ENCODE data around the gene INPP4B.

The INPP4B gene

DNA sequence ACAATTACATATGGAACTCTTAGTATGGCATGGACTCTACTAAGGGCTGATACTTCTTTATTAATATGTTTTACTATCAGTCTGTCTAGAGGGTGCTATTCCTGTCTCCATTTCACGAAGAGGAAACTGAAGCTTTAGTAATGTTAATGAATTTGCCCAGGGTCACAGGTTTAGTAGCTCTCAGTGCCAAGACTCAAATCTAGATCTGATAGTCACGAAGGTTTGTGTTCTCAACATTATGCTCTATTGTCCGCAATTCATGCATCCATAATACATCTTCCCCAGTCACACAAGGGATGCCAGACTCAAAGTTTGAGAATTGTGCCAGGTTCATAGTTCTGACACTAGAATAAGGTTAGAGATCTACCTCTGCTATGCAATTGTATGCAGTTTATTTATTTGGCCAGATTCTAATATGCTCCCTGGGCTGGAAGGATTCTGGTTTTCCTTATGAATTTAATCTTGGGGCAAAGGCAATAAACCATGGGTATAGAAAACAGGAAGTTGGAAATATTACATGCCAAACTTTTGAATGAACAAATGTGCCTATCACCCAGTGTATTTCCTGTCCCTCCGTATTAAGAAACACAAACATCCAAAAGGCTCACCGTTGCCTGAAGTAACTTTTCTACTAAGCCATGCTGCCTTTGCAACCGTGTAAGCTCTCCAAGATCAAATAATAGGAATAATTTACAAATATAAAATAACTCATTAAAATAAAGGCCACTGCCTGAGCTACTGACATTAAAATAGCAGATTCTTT, 478.5 kb downstream of the INPP4B start:
- DNase-seq, result no peak

DNA sequence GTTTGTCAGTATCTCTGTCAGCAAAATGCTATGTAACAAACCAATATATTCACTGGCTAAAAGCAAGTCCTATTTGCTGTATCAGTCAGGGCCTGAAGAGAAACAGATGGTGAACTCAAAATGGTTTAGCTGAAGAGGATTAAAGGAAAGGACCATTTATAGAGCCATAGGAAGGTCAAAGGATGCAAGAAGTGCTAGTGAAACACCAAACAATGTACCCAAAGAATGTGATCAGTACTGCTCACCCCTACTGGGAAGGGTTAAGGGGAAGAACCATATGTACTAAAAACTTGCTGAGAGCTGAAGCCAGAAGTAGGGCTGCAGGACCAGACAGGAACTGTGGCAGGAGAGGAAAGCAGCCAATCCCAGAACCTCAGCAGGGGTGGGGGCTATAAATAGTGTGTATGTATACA, 479.3 kb downstream of the INPP4B start:
- DNase-seq, result no peak

DNA sequence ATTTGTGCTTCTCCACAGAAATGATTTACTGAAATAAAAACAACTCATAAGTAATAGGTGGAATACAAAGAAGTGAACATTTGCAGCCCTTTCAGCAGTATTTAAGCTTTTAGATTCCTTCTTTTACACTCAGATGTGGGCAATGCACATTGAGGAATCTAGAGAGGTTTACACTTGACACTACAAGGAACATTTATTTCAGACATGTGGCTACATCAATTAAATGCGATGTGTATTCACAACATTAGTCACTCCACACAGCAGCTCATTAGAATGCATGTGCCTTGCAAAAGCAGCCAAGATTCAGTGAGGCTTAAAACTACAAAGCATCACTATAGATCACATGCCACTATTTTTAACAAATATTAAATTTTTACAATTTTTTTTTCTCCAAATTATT, 480.7 kb downstream of the INPP4B start:
- no peak for DNase-seq

DNA sequence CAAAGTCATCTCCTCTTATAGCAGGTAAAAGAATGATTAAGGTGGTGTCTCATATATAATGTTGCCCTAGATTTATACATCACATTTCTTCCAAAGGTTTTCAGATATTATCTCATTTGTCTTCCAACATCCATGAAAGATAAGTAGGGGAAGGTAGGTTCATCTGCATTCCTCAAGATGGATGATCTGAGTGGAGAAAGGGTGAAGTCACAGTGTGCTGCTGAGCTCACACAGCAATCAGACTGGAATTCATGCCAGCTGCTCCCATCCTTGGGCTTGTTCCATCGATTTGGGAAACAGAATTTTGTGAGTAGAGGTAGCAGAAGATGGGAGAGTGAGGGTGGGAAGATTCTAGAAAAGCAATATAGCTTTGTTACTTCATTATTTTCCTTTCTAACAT, 482.4 kb downstream of the INPP4B start:
- DNase-seq, result no peak

DNA sequence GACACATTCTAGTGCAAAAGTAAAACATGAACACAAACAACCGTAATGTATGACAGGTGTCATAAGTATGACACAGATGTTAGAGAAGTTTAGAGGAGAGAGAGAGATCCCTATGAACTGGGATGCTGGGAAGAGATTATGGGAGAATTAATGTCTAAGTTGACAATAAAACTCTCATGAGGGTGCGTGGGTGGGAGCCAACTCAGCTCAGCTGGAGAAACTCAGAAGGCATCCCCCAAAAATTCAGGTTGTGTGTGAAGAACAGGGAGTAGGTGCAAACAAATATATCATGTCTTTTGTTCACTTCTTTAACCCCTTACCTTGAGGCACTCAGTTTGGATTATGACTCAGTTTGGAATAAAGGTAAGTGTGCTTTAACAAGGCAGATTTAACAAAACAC, 484.1 kb downstream of the INPP4B start:
- no peak for DNase-seq

DNA sequence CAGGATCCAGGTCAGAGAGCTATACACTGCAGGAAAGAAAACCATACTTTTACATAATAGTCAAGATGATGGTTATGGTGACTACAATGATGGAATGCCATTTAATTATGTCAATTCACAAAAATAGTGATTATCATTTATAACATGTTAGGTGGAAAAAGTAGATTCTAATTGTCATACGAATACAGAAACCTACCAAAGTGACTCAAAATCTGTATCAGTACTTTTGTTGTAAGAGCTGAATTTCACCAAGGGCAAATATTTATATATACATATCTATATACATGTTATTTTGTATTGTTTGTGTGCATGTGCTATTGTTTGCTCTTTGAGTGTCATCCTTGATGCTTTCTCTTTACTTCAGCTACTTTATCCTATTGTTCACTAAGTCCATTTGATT, 485.4 kb downstream of the INPP4B start:
- no peak for DNase-seq

DNA sequence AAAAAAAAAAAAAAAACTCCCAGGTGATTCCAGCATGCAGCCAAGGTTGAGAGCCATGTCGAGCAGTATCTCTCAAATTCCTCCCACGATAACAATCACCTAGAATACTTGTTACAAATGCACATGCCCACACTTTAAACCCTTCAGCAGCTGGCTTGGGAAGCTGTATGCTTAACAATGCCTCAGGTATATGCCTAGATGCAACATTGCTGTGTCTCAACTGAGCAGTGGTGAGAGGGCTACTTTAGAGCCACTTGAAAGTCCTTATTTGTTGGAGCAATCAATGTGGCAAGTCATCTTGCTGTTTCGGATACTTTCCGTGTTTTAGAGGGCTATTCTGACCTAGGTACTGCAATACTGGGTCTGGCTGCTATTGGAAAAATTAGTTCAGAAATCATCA, 487.4 kb downstream of the INPP4B start:
- no peak for DNase-seq

DNA sequence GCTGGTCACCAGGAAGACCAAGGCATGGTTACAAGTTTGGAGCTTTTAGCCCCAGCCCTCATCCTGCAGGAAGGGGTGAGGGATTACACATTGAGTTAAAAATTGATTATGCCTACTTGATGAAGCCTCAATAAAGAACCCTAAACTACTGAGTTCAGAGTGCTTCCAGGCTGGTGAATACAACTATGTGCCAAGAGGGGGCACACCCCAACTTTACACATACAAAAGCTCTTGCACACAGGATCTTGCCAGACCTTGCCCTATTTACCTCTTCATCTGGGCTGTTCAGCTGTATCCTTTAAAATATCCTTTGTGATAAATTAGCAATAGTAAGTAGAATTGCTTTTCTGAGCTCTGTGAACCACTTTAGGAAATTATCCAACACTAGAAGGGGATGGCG, 489.3 kb downstream of the INPP4B start:
- no peak for DNase-seq

DNA sequence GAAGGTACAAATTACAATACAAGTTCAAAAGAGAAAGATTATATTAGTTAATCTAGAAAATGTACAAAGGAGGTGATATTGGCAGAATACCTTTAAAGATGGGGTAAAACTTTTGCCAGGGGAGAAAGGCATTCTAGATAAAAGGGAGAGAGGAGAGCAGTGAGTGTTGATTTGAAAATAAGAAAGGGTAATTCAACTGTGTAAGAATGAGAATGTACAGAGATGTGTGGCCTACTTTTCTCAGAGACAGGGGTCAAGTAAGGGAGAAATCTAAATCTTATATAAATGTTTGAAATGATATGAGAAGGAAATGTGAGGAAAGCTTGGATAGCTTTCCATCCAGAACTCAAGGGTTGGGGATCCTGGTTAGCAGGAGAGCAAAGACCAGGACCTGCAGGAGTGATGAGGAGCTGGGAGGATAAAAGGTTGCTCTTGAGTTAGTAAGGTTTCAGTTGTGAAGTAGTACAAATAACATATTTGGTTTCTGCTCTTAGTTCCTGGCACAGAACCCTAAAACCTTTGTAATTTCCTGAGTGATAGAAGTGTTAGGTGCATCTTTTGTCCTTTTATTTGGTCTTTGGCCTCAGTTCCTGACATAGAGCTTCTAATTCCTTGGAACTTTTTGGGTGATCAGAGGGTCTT, 489.9 kb downstream of the INPP4B start:
- no peak for DNase-seq

DNA sequence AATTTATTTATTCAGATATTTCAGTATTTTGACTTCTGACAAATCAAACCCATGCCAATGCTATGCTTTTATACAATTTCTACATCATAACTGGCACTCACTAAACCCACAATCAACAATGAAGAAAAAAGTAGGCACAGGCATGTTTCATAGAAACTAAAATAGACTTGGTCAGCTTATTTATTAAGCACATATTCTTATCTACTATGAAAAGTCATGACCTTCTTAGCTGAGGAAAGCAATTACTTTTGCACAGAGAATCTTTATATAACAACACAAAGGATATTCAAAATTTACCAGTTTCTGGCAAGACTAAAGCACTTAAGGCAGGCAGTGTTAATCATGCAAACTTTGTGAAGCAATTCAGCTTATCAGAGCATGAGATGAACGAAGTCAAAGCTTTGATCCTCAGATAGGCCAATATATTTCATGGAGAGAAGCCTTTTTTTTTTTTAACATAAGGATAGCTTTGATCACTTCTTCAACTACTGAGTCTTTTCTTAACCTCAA, 490.6 kb downstream of the INPP4B start:
- no peak for DNase-seq

DNA sequence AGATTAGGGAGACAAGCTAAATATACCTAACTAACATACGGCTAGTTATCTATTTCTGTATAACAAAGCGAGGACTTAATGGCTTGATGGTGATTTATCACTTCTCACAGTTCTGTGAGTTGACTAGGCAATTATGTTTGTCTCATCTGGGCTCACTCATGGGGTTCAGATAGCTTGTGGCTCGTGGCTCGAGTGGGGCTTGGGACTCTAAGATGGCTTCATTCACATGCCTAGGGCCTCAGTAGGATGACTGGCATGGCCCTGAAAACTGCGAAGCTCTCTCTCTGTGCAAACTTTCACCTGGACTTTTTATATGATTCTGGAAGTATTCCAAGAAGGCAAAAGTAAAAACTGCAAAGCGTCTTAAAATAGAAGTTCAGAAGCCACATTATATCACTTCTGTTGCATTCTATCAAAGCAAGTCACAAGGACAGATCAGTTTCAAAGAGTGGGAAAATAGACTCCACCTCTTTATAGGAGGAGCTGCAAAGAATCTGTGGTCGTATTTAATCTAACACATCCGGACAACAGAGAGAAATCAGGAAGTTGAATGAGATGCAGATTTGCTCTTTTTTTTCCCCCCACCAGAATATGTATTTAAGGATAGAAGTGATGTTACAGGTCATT, 491.2 kb downstream of the INPP4B start:
- no peak for DNase-seq

DNA sequence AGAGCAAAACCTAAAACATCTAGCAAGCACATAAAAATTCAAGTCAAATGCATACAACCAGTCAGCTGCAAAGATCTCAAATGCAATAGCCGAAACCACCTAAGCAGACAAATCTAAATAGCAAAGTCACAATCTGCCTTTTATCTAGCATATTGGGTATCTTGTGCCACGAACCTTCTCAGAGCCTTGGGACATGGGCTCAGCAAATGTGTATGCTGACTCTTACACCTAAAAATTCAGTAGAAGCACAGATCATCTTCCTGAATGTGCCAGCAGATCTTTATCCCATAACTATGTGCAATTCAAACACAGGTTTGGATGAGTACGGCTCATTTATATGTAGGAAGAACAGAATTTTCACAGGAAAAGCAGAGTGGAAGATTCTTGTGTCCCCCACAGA, 492.1 kb downstream of the INPP4B start:
- no peak for DNase-seq

DNA sequence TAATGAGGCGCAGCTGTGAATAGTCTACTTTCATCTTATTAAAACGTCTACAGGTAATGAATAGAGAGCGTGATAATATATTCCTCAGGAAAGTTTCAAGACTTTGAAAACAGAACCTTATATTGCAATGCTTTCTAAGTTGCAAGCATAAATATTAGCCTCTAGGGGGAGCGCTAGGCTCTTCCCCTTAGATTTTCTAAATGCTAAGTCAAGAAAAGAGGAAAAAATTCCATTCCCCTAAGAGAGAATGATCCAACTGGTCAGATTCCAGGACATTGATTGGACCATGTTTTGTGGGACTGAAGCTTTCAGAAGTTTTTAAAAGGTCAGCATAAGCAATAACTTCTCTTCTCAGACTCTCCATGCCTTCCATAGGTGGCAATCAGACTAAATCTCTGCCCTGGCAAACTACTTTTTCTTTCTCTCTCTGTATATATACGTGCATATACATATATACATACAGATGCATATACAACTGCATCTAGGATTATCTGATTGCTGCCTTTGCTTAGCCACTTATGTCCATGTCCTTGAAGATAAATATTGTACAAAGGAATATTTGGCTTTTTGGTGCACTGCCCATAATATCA, 492.9 kb downstream of the INPP4B start:
- DNase-seq, result no peak

DNA sequence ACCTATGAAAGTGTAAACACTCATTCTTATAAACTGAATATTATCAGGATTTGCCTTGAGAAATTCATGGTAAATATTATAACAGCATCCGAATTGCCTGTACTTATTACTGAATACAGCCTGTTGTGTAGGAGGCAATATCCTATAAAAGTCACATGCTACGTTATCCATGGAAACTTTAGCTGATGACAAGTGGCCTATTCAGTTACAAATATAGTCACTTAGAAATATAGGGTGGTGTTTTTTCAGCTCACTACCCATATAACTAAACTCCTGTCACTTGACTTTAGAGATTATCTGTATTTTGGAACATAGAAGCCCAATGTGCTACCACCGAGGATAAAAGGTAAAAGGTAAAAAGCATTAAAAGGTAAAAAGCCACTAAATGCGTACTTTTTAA, 493.4 kb downstream of the INPP4B start:
- DNase-seq, result no peak

DNA sequence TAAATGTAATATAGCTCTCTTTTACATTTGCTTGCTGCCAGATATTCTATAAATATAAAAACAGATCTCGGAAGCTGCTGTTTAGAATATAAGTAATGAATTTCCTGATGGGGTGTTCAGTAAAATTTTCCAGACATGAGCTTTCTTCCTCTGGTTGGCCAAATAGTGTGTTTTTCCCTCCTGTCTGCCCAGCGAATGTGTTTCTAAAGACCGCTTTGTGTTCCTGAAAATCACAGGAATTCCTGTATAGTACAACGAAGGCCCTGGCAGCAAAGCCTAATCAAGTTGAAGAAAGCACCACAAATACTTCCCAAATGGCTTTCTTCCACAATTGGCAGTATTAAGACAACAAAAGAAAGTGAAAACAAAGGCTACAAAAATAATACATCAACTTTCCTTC, 494.1 kb downstream of the INPP4B start:
- DNase-seq, result no peak

DNA sequence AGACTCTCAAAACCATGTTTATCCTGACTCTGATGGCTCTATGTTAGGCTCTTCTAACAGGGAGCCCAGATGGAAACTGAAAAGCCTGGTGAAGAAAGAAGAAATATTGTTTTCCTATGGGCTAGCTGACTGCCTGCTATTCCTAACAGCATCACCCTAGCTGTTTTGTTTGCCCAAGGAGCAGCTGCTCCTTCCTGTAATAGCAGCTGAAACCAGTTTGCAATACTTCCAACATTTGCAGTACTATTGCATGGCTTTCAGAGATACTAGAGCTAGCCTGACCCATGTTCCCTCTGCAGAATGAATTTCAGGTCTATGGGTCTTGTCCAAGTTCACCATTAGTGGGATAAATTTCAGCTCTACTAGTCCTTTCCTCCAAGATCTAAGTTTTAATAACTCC, 495.2 kb downstream of the INPP4B start:
- DNase-seq, result no peak

DNA sequence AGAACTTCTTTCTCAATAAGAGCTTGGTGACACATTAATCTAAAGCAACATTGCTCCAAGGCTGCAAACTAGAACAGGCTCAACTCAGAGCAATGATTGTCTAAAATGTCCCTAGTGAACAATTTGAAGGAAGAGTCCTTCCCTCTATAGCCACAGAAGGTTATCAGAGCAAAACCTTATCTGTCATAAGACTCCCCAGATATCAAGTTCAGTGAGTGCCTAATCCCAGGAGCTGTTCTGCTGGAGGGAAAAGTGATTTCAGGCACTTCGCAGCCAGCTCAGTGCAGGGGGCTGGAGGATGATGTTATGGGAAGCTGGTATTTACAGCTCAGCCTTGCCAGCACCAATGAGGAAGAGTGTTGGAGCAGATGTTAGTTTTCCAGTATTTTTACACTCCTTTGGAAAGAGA, 497.5 kb downstream of the INPP4B start:
- DNase-seq, result no peak

DNA sequence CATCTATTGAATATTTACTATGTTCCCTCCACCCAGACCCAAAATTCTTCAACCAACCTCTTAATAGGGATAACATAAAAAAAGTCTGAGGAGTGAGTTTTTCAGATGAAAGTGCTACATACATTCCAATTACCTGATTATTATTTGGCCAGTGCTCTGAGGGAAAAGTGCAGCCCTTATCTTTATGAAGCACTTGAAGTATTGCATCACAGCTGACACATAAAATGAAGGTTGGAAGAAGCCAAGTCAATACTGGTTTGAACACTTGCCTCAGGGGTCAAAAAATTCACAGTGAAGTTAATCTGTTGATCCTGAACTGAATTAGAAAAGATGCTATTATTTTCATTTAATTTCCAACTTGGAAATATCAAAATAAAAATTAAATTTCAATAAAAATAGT, 498.9 kb downstream of the INPP4B start:
- DNase-seq, result no peak

DNA sequence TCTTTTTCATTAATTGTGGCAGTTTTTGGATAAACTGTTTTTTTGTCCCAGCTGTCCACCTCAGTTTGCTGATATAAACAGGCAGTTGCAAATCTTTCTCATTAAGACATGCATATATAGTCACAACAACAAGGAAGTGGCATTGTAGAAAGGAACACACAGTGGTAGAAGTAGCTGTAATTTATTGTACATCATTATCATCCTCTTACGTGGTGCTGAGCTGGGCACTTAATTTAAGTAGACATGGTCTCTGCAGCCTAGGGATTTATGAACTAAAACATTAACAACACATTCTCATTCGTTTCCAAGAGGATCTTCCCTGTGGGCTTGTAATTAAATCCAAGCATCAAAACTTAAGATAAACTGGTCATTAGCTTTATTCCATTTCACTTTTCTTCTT, 500.2 kb downstream of the INPP4B start:
- DNase-seq, result no peak

DNA sequence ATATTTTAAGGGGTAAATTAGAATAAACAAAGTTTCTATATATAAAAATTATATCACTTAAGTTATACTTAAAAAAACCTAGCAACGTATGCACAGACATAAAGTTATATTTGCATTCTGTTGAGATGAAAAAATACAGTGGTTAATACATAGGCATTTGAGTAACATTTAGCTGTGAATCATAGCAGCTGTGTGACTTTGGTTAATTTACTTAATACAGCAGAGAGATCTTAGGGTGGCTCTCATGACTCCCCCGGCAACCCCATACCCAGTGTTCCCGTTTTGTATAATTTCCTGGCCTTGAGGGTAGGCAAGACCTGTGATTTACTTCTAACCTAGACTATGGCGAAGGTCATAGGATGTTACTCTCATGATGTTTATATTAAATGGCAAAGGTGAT, 504.8 kb downstream of the INPP4B start:
- no peak for DNase-seq

DNA sequence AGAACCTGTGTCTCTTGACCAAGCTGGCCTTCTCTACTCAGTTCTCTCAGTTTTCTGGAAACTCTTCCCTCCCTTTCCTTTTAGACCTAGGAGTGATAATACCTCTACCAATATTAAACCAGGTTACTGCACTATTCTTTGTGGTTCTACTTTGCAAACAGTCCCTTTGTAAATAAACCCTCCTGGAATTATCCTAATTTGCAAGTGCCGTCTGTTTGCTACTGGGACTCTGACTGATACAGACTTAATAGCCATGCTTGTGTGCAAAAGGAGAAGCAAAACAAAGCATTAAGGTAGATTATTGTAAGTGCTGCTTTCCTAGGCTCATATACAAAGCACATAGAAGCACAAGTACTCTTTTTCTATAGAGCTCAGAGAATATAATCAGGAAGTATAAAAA, 507.0 kb downstream of the INPP4B start:
- DNase-seq, result no peak

DNA sequence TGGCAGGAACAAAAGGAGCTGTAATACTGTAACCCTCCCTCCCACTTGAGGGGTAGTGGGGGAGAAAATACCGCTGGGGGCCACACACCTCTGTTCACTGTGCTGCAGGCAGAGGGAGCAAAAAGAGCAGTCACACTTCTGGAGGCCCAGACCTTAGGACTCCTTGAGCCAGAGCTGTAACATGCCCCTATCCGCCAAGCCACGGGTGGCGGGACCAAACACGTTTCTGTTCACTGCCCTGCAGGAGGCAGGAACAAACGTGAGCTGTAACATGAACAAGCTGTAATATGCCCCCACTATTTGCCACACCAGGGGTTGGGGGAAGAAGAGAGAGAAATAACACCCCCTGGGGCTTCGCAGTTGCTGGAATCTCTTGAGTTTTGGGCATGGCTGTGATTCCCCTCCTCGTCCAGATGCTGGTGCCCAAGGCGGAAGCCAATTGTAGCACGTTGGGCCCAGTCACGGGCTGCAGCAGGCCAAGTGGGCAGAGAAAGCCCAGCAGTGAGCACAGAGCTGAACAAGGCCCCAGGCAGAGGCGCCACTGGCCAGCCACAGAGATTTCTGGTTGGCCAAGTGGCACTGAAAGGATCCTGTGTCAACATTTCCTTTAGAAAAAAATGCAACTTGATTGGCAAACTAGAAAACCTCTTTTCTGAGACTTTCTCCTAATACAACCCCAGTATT, 509.7 kb downstream of the INPP4B start:
- DNase-seq, result no peak

DNA sequence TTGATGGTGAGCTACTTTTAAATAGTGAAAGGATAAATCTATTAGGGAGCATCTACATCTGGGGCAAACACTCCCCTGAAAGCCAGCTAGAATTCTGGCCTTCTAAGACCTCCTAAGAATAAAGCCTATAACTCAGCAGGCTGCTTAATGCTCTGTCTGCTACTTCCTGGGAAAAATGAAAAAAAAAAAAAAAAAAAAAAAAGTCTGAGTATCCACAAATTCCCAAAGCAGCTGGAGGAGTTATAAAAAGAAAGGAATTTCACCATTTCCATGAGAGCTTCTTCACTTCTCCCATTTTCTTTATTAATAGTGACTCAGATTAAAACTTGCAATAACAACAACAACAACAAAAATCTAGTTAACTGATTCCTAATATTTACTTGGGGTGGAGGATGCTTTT, 511.2 kb downstream of the INPP4B start:
- DNase-seq, result no peak
